Stimulated activated CD4-positive, alpha-beta T cell treated with anti-CD3 and anti-CD28 coated beads, TNF-alpha, amount 100 ng/mL, for 48 hours (primary cell): ENCODE measurements around the gene PPIE.
"Not testable (repeated sequence)": the region's sequence is repeated elsewhere in the genome, so short reads cannot be mapped to it uniquely, and the experiment has no call there.

ENCODE experiments used
- DNase-seq, 3 donors: peaks; one replicate each; pipeline ENCODE4 v3.0.0-alpha.2; 2020; ENCODE audit warnings: low read depth in 3 of 3

Gene PPIE

GRCh38 chr1:39758556-39759435, 20.1 kb downstream of the PPIE start:
- DNase-seq: no peak

- no peak for DNase-seq
These were observed 20.7 kb downstream of the PPIE start for GRCh38 chr1:39759436-39759726.

- DNase-seq: no peak
These were observed 21.7 kb downstream of the PPIE start for GRCh38 chr1:39760074-39761008.

- no peak for DNase-seq
These were observed 22.3 kb downstream of the PPIE start for GRCh38 chr1:39761016-39761415.

- no peak for DNase-seq
These were observed 23.0 kb downstream of the PPIE start for GRCh38 chr1:39761557-39762260.

- DNase-seq: no peak
These were observed 24.2 kb downstream of the PPIE start for GRCh38 chr1:39762550-39763540.

- not testable (repeated sequence) for DNase-seq
These were observed 25.1 kb downstream of the PPIE start for GRCh38 chr1:39763619-39764374.

GRCh38 chr1:39764512-39764911, 25.8 kb downstream of the PPIE start:
- DNase-seq: not testable (repeated sequence)

- not testable (repeated sequence) for DNase-seq
These were observed 27.8 kb downstream of the PPIE start for GRCh38 chr1:39766466-39766865.

GRCh38 chr1:39769502-39769901, 30.8 kb downstream of the PPIE start:
- DNase-seq: not testable (repeated sequence)

GRCh38 chr1:39770100-39771021, 31.7 kb downstream of the PPIE start:
- DNase-seq: peak in 1 of 3 donors; percentile 25

- not testable (repeated sequence) for DNase-seq
These were observed 32.4 kb downstream of the PPIE start, which contains the start of gene OXCT2 for GRCh38 chr1:39771022-39771532. TSS of gene OXCT2 (minus strand) at chr1:39771348. CDS start at chr1:39771255, 93 bp downstream.

- not testable (repeated sequence) for DNase-seq
These were observed 34.8 kb downstream of the PPIE start for GRCh38 chr1:39773369-39773979.

- not testable (repeated sequence) for DNase-seq
These were observed 36.5 kb downstream of the PPIE start for GRCh38 chr1:39775141-39775540.

- DNase-seq: not testable (repeated sequence)
These were observed 37.2 kb downstream of the PPIE start for GRCh38 chr1:39775676-39776399.

- DNase-seq: no peak
These were observed 37.7 kb downstream of the PPIE start for GRCh38 chr1:39776400-39776713.

GRCh38 chr1:39776886-39777285, 38.2 kb downstream of the PPIE start:
- no peak for DNase-seq

GRCh38 chr1:39777306-39777705, 38.6 kb downstream of the PPIE start:
- DNase-seq: no peak
